Nephron (organoid): ENCODE results near the gene PPM1H.

ENCODE experiments used
- H3K27ac Mint-ChIP-seq, 3 experiments: 2 replicates each; pipeline ENCODE4 v1.8.0; 2020; ENCODE audit warnings: mixed read lengths in 3 of 3, mild to moderate bottlenecking in 2 of 3, moderate library complexity in 1 of 3
- H3K27me3 Mint-ChIP-seq: 2 replicates; pipeline ENCODE4 v1.8.0; 2021; ENCODE audit warnings: low read depth, mild to moderate bottlenecking, moderate library complexity, mixed read lengths
- H3K36me3 Mint-ChIP-seq: 2 replicates; pipeline ENCODE4 v1.8.0; 2020; ENCODE audit warnings: low read depth, mixed read lengths
- H3K4me1 Mint-ChIP-seq: 2 replicates; pipeline ENCODE4 v1.8.0; 2020; ENCODE audit warnings: mixed read lengths
- H3K4me3 Mint-ChIP-seq, 3 experiments: 2 replicates each; pipeline ENCODE4 v1.8.0; 2020; ENCODE audit warnings: mild to moderate bottlenecking in 3 of 3, mixed read lengths in 3 of 3, moderate library complexity in 2 of 3
- H3K9me3 Mint-ChIP-seq: 2 replicates; pipeline ENCODE4 v1.8.0; 2020; ENCODE audit warnings: mixed read lengths
- TF ChIP-seq, protein P1 (sequence below), 3 experiments: fragments of 200-600 bp; sonication (generic); IDR thresholded peaks; one replicate each; pipeline ENCODE4 v1.5.0; 2021; ENCODE audit warnings: antibody characterized with exemption in 3 of 3; ENCODE audit not compliant: unreplicated experiment in 3 of 3

Gene PPM1H

DNA sequence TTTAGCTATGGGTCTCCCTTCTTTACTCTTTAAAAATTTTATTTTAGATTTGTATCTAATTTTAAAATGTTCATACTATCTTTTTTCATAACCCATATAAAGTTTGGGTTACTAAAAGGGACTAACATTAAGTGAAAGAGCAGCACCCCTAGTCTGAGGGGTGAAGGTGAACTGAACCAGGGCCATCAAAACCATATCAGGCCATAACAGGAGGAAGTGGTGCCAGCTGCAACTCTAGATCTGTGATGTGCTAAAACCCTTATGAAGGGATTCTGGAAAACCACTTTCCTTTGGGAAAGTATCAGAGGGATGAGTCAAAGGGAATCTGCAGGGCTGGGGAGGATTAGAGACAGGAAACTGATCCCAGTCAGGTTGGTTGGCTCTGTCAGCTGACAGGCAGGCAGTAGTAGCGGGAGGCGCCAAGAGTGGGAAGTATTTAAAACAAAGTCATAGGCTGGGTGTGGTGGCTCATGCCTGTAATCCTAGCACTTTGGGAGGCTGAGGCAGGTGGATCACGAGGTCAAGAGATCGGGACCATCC, 162.5 kb downstream of the PPM1H start:
- TF ChIP-seq, protein P1, sequence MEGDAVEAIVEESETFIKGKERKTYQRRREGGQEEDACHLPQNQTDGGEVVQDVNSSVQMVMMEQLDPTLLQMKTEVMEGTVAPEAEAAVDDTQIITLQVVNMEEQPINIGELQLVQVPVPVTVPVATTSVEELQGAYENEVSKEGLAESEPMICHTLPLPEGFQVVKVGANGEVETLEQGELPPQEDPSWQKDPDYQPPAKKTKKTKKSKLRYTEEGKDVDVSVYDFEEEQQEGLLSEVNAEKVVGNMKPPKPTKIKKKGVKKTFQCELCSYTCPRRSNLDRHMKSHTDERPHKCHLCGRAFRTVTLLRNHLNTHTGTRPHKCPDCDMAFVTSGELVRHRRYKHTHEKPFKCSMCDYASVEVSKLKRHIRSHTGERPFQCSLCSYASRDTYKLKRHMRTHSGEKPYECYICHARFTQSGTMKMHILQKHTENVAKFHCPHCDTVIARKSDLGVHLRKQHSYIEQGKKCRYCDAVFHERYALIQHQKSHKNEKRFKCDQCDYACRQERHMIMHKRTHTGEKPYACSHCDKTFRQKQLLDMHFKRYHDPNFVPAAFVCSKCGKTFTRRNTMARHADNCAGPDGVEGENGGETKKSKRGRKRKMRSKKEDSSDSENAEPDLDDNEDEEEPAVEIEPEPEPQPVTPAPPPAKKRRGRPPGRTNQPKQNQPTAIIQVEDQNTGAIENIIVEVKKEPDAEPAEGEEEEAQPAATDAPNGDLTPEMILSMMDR (IDR thresholded peaks at IDR 0.05; ENCODE audit: unreplicated experiment in 3 of 3), result no peak
- peaks cover 16% of the 10 kb centered on the region for H3K4me1 Mint-ChIP-seq
- peaks cover 3% of the 10 kb centered on the region for H3K36me3 Mint-ChIP-seq
- no peaks in the 10 kb centered on the region for H3K27me3 Mint-ChIP-seq
- H3K27ac Mint-ChIP-seq, result peak overlapping the region in 1 of 3 experiments; percentile 10
- H3K4me3 Mint-ChIP-seq, result no peak overlapping the region
- H3K9me3 Mint-ChIP-seq, result no peaks in the 10 kb centered on the region

DNA sequence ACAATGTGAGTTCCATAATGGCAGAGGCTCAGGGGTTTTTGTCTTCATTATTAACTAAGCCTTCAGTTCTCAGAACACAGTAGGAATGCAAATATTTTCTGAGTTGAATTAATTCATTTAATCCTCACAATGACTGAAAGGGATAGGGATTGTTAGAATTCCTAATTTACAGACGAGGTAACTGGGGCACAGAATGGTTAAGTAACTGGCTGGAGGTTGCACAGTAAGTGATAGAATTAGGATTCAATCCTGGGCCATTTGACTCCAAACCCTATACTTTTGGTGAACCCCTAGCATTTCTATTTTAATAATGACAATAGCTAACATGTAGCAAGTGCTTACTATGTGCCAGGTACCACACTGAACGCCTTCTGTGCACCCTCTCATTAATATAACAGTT, 163.1 kb downstream of the PPM1H start:
- Mint-ChIP-seq H3K4me3 (no peak overlapping the region), H3K27ac (no peak overlapping the region), H3K36me3 (peaks cover 3% of the 10 kb centered on the region), H3K27me3 (no peaks in the 10 kb centered on the region), H3K4me1 (peaks cover 17% of the 10 kb centered on the region), H3K9me3 (no peaks in the 10 kb centered on the region)
- TF ChIP-seq, protein P1 (IDR thresholded peaks at IDR 0.05; ENCODE audit: unreplicated experiment in 3 of 3), result no peak

DNA sequence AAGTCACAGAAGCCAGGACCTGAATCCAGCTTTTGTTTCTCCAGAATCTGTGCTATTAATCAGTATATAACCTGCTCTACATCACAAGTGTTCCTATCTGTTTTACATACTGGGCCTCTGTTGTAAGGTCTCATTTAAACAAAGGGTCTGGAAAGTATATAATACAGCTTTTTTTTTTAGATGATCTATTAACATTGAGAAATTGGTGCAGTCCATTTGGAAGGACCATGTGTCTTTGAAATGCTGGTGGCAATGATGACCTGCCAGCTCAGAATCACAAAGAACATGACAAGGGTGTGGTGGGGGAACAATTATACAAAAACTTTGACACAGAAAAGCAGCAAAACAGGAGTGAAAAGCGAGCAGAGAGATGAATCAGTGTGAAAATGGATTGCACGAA, 164.6 kb downstream of the PPM1H start:
- H3K4me1 Mint-ChIP-seq, result peaks cover 28% of the 10 kb centered on the region
- H3K36me3 Mint-ChIP-seq, result peaks cover 3% of the 10 kb centered on the region
- H3K27me3 Mint-ChIP-seq, result no peaks in the 10 kb centered on the region
- H3K27ac Mint-ChIP-seq, result peak overlapping the region in 2 of 3 experiments; percentile 55 to 63
- no peak overlapping the region for H3K4me3 Mint-ChIP-seq
- no peaks in the 10 kb centered on the region for H3K9me3 Mint-ChIP-seq
- TF ChIP-seq, protein P1 (IDR thresholded peaks at IDR 0.05; ENCODE audit: unreplicated experiment in 3 of 3), result no peak

DNA sequence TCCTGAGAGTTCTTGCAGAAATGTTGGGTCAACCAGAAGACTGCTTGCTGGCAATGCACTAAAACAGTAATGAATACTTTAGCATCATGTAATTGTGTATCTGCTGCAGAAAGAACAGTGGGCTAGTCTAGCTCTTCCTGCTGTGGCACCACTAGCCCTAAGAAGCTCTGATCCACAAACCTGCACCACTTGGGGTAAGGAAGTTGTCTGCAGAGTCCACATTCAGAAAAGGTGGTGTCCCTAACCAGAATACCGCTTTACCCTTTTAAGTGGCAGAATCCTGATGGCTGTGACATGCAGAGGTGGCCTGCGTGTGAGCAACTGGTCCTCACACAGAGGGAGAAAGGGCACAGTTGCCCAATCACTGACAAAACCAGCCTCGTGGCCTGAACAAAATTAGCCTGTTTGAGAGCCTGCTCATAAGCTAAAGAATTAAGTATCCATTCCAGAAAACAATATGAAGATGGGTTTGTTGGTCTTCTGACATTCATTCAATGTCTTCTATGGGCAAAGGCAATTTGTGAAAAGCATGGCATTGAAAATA, 165.8 kb downstream of the PPM1H start:
- Mint-ChIP-seq H3K9me3 (no peaks in the 10 kb centered on the region), H3K27ac (no peak overlapping the region), H3K4me3 (no peak overlapping the region), H3K27me3 (no peaks in the 10 kb centered on the region), H3K36me3 (peaks cover 3% of the 10 kb centered on the region), H3K4me1 (peaks cover 29% of the 10 kb centered on the region)
- TF ChIP-seq, protein P1 (IDR thresholded peaks at IDR 0.05; ENCODE audit: unreplicated experiment in 3 of 3), result no peak

DNA sequence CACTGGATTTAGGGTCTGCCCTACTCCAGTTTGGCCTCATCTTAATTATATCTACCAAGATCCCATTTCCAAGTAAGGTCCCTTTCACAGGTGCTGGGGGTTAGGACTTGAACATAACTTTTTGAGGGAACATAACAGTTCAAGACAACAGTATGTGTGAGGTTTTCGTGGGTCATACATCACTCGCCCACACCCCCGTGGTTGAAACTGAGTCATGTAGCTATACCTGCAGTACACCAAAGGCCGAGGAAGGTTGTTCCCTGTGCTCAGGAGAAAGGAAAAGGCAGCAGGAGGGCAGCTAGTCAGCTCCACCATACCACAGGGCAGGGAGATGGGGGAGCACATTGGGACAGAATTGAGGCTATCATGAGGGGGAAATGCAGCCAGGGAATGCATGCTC, 167.0 kb downstream of the PPM1H start:
- TF ChIP-seq, protein P1 (IDR thresholded peaks at IDR 0.05; ENCODE audit: unreplicated experiment in 3 of 3), result no peak
- H3K4me1 Mint-ChIP-seq, result peaks cover 39% of the 10 kb centered on the region

DNA sequence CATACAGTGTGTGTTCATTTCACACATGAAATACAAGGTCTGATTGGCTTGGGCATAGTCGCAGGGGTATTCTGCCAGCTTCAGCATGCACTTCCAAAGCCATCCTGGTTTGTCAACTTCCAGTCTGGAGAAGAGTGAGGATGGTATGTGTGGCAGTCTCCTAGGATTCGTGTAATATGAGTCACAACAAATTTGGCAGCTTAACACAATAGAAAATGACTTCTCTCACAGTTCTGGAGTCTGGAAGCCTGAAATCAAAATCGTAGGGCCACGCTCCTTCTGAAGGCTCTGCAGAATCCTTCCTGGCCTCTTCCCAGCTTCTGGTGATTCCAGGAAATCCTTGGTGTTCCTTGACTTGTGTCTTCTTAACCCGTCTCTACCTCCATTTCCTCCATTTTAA, 167.5 kb downstream of the PPM1H start:
- TF ChIP-seq, protein P1 (IDR thresholded peaks at IDR 0.05; ENCODE audit: unreplicated experiment in 3 of 3), result no peak
- no peaks in the 10 kb centered on the region for H3K9me3 Mint-ChIP-seq
- H3K36me3 Mint-ChIP-seq, result peaks cover 1% of the 10 kb centered on the region
- peaks cover 39% of the 10 kb centered on the region for H3K4me1 Mint-ChIP-seq
- no peaks in the 10 kb centered on the region for H3K27me3 Mint-ChIP-seq
- no peak overlapping the region for H3K27ac Mint-ChIP-seq
- H3K4me3 Mint-ChIP-seq, result no peak overlapping the region

More for the DNA sequence above, 167.0 kb downstream of the PPM1H start:
- H3K36me3 Mint-ChIP-seq, result peaks cover 3% of the 10 kb centered on the region
- no peak overlapping the region for H3K4me3 Mint-ChIP-seq
- H3K27me3 Mint-ChIP-seq, result no peaks in the 10 kb centered on the region
- no peaks in the 10 kb centered on the region for H3K9me3 Mint-ChIP-seq
- no peak overlapping the region for H3K27ac Mint-ChIP-seq
